ENCODE data around the gene DLX2.
"Not testable (repeated sequence)": the region's sequence is repeated elsewhere in the genome, so short reads cannot be mapped to it uniquely, and the experiment has no call there.

The DLX2 gene

GRCh38 chr2:172083628-172084394 lies 18.9 kb downstream of the DLX2 start:
- DNase-seq (ENCODE audit: low spot score), result no peak

DNA sequence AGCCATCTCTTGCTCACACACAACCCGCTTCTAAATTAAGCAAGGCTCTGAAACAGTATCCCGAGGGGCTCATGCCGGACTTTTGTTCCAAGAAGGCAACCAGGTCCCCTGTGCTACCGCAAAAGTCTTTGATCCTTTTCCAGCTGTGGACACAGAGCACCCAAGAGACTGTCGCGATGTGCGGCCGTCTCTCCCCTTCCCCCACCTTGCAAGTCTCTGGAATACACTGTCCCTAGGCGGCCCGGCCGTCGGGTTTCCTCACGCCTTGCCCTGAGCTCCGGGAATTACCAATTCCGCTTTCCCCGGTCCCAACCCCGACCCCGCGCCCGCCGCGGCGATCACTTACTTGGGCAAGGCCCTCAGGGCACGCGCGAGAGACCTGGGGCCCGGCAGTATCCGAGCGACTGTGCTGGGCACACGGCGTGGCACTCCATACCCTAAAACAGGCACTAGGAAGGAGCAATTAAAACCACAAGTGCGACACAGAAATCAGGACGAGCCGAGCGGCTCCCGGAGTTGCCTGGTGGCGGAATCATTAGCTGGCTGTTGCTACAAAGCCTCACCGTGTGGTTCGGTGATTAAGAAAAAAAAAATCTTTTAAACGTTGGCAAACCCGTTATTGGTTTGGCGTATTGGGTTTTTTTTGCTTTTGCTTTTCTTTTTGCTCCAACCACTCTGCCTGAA lies 19.6 kb downstream of the DLX2 start:
- no peak for DNase-seq (ENCODE audit: low spot score)

DNA sequence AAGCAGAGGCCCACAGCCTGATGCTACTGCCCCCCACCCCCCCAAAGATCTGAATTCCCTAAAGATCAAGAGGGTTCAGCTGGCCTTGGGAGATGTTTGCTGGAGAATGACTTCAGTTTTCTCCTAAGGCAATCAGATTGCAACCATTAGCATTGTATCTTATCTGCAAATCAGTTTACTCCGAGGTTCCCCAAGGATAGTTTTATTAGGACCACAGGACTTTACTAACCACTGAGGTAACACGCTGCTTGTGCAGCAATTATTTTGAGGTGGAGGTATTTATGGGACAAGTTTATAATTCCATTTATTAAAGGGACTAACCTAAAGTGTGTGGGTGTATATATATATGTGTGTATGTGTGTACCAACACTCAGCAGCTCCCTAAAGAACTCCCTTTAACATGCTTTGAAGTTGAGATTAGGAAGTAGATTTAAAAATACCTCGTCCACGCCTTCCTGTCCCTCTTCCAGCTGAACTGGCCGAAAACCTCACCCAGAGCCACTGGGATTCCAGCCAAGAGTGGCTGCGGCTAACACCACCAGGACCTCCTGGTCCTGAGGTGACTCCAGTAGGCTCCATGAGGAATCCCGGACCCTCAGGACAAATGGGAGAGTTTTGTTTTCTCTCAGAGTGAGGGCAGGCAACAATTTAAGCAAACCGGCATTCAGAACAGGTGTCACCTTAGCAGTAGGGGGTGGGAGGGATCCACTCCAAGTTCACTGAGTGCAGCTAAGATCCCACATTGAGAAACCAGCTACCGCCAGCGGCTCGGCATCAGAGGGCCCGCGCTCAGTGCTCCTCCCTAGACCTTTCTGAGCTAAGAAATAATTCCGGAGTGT lies 20.4 kb downstream of the DLX2 start:
- no peak for DNase-seq (ENCODE audit: low spot score)

GRCh38 chr2:172081221-172082022 lies 21.3 kb downstream of the DLX2 start:
- no peak for DNase-seq (ENCODE audit: low spot score)

- DNase-seq (ENCODE audit: low spot score), result no peak
Measured at GRCh38 chr2:172080641-172081220, 22.0 kb downstream of the DLX2 start.

- no peak for DNase-seq (ENCODE audit: low spot score)
Measured at GRCh38 chr2:172079838-172080640, 22.7 kb downstream of the DLX2 start.

DNA sequence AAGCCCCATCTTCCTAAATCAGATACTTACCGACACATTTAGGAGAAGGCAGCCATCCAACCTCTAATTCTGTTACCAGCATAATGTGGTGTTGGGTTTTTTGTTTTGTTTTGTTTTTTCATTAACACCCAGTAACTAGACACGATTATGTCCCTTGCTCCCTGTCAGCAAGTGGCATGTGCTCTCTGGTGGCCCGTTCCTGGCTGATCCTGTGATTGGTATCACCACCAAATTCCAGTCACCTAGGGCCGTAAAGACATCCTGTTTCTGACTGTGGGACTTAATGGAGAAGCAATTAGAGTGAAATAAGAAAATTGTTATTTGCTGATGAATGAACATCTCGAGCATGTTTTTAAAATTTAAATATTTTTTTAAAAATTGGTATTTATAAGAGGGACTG lies 23.3 kb downstream of the DLX2 start:
- DNase-seq (ENCODE audit: low spot score), result no peak

GRCh38 chr2:172074254-172074653 lies 28.4 kb downstream of the DLX2 start:
- no peak for DNase-seq (ENCODE audit: low spot score)

- DNase-seq (ENCODE audit: low spot score), result no peak
Measured at GRCh38 chr2:172073518-172073917, 29.2 kb downstream of the DLX2 start.

GRCh38 chr2:172072706-172073105 lies 30.0 kb downstream of the DLX2 start:
- no peak for DNase-seq (ENCODE audit: low spot score)

DNA sequence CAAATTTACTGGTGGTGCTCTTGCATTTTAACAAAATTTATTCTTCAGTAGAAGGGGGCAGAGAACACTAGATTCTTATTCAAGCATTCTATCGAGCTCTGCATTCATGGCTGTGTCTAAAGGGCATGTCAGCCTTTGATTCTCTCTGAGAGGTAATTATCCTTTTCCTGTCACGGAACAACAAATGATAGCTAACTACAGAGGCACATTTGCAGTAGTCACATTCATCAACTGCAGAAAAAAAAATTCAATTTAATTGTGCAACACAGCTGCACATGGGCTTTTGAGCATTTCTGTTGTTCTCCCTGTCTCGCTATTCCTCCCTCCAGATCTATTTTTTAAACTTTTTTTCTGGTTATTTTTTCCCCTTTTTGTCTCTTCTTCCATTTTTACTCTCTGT lies 30.4 kb downstream of the DLX2 start:
- no peak for DNase-seq (ENCODE audit: low spot score)

- DNase-seq (ENCODE audit: low spot score), result no peak
Measured at GRCh38 chr2:172070936-172071335, 31.8 kb downstream of the DLX2 start.

DNA sequence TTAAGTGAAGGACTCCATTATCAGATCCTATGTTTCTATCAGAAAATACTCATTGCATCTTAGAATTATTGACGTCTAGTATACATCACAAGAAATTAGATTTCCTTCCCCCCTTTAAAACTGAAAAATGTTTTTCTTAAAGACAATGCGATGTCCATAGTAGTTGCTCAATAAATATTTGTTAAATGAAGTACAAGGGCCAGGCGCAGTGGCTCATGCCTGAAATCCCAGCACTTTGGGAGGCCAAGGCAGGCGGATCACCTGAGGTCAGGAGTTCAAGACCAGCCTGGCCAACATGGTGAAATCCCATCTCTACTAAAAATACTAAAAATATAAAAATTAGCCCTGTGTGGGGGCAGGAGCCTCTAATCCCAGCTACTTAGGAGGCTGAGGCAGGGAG lies 34.8 kb downstream of the DLX2 start:
- DNase-seq (ENCODE audit: low spot score), result not testable (repeated sequence)

DNA sequence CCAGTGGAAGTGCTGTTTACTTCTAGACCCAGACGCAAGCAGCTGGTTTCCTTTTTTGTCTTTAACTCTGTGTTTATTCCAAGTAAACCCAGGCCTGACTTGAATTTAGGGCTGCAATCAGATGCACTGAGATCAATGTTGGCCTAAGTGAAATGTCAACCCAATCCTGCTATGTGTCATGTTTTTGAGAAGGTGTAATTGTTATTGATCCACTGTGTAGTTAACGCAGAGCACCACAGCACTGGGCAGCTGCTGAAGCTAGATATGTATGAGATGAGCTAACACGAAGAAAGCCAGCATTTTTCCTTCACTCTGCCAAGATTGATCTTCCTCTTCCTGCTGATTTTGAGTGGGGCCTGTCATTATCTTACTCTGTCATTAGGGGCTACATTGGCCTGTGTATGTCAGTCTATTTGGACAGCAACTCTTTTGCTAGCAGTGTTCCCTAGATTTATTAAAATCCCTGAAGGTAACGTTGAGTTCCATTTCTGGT lies 36.3 kb downstream of the DLX2 start:
- DNase-seq (ENCODE audit: low spot score), result no peak

- no peak for DNase-seq (ENCODE audit: low spot score)
Measured at GRCh38 chr2:172065111-172065510, 37.6 kb downstream of the DLX2 start.

DNA sequence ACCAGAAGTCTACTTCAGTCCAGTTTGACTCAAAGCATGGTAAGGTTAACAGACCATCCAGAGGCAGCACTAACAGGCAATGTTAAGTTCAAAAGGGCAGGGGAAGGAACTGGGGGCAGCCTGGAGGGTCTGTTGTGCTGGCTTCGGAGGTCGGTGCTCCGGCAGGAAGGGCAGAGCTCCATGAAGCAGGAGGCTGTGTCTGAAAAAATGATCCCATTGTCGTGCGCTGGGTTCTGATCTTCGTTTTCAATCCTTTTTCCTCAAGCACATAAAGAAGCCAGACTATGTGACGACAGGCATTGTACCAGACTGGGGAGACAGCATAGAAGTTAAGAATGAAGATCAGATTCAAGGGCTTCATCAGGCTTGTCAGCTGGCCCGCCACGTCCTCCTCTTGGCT lies 39.3 kb downstream of the DLX2 start:
- no peak for DNase-seq (ENCODE audit: low spot score)

DNA sequence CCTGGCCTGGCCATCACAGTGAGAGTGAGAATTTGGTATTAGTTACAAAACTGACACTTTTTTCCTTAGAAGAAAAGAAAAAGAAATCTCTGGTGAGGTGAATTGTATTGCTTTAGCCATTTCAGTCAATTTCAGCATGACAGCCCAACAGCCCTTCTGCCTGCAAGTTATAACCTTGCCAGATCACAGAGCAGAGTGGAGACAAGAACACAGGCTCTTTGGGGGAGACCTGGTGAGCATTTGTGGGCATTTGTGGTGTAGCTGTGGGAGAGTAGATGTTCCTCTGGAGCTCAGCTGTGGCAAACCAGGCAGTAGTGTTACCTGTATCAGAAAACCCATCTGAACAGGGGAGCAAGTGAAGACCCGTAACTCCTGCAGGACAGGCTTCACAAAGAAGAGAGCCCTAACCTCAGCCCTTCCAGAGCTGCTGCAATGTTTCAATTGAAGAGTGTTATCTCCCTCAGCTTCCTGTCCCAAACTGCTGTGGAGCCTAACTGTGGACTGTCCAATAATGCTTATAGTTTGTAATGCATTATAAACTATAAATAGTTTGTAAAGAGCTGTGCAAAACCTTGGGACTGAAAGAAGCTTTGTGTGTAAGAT lies 40.2 kb downstream of the DLX2 start:
- no peak for DNase-seq (ENCODE audit: low spot score)

DNA sequence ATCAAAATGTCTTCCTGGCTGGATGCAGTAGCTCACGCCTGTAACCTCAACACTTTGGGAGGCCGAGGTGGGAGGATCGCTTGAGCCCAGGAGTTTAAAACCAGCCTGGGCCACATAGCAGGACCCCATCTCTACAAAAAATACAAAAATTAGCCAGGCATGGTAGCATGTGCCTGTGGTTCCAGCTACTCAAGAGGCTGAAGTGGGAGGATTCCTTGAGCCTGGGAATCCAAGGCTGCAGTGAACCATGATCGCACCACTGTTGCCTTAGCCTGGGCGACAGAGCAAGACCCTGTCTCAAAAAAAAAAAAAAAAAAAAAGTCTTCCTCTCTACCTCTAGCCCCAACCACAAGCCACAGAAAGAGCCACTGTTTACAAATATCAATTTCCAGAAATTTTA lies 42.6 kb downstream of the DLX2 start:
- DNase-seq (ENCODE audit: low spot score), result not testable (repeated sequence)

DNA sequence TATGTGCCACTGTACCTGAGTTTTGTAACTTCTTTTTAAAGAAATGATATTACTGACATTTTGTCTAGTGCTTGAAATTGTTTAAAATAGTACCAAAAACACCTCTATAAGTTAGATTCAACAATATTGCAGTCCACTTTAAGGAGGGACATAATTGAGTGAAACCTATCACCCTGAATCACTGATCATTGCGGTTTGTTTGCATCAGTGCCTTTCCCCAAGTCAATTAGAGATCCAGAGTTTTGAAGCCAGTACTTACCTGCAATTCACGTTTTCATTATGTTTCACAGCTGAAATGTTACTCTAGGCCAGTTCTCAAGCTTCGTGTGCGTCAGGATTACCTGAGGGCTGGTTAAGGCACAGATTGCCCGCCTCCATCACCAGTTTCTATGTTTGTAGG lies 44.0 kb downstream of the DLX2 start:
- no peak for DNase-seq (ENCODE audit: low spot score)

GRCh38 chr2:172056293-172056692 lies 46.4 kb downstream of the DLX2 start:
- DNase-seq (ENCODE audit: low spot score), result no peak

All from hematopoietic multipotent progenitor cell treated with erythropoietin and hydrocortisone succinate and interleukin-3 and kit ligand, for 15 days (in vitro differentiated cells).